RPMI8226 (cell line): ENCODE data around the gene CSNK1G1.
A peak's percentile ranks its signal among the peaks of the same experiment; 100 is the strongest.

Source experiments
- DNase-seq: peaks from one replicate; pipeline ENCODE4 v3.0.0-alpha.2; 2015

Gene CSNK1G1

DNA sequence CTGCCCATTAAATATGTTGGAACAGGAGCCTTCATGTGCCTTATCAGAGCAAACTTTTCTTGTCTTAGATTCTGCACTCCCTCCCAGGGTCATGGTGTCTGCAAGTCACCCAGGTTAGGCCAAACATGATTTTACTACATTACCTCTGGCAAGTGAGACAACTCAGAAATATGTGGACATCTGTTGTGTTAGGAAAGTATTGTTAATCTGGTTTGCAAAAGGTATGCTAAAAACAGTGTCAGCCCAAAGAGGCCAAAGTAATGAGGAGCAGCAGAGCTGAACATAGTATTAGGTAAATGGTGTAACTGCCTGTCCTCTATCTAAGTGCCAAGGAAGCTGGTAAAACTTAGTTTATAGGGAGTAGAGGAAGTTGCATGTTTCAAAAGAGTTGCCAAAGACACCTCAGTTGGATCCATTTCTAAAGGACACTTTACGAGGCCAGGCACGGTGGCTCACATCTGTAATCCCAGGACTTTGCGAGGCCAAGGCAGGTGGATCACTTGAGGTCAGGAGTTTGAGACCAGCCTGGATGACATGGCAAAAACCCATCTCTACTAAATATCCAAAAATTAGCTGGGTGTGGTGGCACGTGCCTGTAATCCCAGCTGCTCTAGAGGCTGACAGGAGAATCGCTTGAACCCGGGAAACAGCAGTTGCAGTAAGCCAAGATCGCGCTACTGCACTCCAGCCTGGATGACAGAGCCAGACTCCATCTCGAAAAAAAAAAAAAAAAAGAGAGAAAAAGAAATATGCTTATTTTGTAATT lies 170.6 kb downstream of the CSNK1G1 start:
- DNase-seq, result no peak

DNA sequence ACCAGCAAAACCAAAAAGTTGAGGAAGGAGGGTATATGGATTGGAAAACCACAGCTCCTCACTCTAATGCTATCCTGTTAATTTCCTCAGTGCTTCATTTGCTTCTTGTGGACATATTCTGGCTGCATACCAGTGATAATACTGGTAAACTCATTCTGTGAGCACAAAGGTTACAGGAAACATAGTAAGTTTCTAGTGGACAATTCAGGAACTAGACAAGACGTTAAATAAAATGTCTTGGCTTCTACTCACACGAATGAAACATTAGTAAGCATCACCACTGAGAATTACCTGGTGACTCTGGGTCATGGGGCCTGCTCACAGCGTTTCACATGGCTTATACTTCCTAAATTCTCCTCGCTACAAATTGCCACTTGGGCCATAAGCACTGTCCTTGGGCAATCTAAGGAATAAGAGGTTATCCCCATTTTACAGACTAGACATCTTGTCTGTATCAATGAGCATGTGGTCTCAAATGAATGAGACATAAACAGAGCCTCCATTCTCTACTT lies 173.1 kb downstream of the CSNK1G1 start:
- DNase-seq, result no peak

DNA sequence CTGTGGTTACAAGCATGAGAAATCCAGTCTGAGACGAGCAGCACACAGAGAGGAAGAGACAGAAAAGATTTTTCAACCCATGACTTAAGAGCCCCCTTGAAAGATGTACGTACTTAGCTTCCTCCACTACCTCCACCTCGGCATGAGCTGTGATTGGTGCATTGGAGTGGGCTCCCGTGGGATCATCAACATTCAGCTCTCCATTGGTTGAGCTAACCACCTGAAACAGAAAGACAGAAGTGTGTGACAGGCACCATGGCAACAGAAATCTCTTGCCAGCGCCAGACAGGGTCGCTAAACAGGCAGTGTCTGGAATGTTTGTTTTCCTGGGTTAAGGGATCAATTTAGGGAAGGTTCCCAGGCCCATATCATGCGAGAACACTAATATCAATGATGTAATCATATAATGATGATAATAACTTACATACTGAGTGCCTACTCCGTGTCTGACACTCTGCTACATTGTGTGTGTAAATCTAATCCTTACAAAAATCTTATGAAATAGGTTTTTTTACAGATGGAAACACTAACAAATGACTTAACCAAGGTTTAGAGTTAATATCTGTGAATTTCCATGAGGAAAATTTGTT lies 175.6 kb downstream of the CSNK1G1 start:
- no peak for DNase-seq

DNA sequence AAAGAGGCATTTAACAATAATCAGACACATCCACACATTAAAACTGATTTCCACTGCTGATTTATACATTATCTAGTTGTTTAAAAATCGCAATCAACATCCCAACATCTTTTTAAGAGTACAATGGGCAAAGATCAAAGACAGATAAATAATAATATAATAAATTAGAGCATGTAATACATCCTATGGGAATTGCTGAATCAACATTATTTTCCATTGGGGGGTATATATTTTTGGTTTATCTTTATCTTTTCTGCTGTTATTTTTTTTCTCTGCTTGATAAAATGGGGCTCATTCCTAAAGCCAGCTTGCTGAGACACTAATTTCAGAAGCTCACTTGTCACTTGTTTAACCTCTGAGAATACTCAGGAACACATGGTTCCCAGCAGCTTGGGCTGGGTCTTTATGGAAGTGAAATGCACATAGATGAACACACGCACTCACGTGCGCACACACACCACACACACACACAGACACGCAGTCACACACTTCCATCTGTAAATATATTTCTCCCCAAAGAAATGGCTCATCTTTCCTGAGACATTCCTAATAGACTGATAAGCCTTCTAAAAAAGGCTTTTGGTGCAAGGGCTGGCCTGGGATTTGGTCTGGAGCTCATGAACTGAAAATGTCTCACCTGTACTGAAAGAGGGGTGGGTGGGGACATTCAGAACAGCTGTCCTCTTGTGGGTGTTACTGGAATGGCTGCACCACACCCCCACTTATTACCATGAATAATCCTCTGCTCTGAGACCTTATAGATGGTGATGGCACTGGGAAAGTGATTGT lies 189.7 kb downstream of the CSNK1G1 start:
- DNase-seq, result no peak

DNA sequence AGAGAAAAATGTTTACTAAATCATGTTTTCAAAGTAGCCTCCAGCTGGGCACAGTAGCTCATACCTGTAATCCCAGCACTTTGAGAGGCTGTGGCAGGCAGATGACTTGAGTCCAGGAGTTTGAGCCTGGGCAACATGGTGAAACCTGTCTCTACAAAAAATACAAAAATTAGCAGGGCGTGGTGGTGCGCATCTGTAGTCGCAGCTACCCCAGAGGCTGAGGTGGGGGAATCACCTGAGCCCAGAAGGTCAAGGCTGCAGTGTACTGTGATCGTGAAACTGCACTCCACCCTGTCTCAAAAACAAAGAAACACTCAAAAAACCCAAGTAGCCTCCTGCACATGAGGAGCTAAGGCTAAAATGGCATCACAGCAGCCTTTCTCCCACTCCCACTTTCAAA lies 191.5 kb downstream of the CSNK1G1 start:
- DNase-seq, result no peak

DNA sequence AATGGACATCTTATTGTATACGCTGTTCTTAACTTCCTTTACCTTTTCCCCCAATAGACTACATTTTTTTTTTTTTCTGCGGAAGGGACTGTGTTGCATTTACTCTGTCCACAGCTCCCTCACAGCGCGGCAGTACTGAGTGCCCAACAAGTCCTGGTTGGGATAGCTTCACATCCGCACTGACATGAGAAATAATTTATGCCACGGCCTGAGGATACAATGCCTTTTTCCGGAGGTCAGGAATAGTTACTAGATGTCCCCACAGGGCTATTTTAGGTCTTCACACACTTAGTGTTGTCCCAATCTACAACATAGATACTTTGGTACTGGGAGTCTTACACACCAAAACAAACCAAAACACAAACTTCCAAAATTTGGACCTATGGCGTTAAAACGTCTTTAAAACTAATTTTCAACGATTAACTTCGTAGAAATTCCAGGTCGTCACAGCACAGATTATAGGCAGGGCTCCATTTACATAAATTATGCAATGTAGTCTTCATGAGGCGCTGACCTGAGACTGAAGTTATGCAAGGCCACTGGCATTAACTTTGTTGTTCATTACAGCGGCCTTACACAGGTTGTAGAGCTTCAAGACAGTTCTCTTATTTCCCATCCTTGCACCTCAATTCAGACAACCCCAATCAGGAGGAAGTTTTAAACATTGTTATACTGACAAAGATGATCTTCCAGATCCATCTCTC lies 192.2 kb downstream of the CSNK1G1 start:
- DNase-seq, result no peak

DNA sequence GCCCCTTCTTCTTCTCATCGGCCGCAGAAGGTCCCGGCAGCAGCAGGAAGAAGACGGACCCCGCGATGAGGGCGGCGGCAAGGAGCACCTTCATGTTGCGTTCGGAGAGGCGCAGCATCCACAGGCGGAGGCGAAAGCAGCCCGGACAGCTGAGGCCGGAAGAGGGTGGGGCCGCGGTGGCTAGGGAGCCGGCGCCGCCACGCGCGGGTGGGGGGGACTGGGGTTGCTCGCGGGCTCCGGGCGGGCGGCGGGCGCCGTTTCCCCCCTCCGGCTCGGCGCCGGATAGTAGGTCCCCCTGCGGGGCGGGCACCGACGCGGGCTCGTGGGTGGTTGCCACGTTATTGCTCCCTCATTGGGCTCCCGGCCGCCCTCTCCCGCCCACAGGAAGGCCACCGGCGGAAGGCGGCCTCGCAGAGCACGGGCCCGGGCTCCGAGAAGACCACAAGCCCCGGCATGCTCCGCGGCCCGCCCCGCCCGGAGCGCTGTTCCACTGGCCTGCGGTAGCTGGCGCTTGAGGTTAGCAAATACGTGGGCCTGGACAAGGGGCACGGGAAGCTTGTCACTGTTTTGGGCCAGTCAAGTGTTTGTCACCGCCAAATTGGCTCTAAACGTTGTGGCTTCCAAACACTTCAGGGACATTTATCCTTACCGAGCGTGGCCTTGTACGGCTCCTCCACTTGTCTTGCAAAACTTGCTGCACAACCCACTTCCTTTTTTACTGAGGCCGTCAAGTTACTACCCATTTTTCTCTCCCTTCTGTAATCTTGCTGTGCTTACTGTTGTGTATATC lies 192.9 kb downstream of the CSNK1G1 start, which contains the start of gene PPIB:
Gene PPIB (minus strand): TSS at position 154 of the 790 bp plus-strand sequence. CDS start 36 bp downstream, at position 118.
- peak; percentile 100 for DNase-seq

DNA sequence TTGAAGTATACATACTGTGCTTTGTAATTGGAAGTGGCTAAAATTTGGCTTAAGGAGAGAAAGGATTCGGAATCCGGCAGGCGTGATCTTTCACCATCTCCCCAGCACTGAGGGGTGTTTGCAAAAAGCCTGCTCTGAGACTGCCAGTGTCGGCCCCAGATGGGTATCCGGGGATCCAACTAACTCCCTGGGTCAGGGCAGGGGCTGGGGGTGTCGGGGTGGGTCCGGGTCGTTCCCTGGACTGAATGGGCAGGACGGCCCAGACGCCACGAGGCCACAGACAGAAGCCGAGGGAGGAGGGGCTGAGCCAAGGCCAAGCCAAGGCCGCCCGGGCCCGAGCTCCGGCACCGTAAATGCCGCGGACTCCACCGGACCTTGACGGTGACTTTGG lies 193.5 kb downstream of the CSNK1G1 start:
- no peak for DNase-seq

DNA sequence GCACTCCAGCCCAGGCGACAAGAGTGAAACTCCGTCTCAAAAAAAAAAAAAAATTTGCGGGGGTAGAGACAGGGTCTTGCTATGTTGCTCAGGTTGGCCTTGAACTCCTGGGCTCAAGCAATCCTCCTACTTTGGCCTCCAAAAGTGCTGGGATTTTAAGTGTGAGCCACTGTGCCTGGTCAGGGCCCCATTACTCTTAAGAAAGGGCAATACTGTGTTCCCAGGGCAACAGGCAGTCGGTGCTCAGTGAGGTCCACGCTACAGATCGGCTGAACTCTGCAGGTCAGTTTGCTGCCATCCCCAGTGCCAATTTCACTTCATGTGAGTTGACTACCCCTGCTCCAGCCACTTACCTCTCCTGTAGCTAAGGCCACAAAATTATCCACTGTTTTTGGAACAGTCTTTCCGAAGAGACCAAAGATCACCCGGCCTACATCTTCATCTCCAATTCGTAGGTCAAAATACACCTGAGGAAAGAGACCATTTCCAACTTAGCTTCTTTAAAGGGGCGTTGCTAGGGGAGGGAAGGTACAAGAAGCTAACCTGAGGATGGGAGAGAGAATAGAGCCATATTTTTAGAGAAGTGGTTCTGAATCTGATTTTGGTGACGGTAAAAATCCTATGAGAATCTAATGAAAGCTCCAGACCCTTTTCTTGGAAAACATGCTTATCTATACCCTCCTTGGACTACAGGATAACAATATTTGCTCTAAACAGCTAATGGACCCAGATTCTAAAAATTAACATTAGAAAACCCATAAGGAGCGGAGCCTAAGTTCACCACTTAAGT lies 194.1 kb downstream of the CSNK1G1 start:
- peak; percentile 42 for DNase-seq

DNA sequence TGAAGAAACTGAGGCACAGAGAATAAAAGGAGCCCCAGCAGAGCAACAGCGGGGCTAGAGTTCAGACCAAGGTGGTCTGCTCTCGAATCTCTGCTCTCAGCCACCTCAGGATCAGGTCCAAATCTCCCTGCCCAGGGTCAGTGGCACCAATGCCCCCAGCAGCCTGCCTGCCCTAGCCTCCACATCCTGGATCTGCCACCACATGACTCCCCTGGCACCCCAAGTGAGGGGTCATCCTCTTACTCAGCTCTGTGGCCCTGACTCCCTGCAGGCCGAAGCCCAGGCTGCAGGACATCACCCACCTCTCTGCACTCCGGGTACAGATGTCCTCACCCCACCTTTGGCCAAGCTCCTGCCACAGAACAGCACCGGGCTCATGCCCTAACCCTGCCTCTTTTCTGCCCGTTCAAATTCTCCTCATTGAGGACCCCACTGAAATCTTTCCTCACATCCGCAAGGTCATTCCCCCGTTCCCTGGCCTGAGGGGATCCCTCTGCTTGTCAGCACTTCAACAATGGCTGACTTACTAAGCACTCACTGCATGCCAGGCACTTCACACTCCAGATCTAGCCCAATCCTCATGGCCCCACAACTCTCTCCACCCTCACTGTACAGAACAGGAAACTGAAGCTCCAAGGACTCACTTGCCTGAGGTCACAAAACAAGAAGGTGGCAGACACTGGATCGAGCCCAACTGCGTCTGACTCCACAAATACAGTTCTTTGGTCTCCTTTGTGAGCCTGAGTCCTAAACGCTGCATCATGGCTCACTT lies 197.4 kb downstream of the CSNK1G1 start:
- DNase-seq, result no peak

DNA sequence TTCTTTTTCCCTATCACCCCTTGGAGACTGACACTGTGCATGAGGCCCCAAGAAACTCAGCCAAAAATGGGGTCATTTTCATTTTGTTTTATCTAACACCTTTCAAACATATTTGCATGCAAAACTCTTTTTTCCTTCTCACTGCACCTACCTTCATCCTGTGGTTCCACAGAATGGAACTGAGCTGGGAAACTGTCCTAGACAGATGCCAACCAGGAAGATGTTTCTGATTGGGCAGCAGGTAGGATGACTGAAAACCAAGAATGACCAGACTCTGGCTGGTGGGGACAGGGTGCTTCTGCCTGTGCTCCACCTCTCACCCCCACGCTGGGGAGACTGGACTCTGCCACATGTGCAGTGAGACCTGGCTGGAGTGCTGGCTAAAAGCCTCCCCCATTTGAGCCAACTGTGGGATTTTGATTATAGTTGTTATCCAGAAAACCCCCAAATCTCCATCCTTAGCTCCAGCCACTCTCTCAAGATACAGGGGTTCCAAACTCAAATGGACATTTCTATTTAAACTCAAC lies 198.3 kb downstream of the CSNK1G1 start:
- no peak for DNase-seq

DNA sequence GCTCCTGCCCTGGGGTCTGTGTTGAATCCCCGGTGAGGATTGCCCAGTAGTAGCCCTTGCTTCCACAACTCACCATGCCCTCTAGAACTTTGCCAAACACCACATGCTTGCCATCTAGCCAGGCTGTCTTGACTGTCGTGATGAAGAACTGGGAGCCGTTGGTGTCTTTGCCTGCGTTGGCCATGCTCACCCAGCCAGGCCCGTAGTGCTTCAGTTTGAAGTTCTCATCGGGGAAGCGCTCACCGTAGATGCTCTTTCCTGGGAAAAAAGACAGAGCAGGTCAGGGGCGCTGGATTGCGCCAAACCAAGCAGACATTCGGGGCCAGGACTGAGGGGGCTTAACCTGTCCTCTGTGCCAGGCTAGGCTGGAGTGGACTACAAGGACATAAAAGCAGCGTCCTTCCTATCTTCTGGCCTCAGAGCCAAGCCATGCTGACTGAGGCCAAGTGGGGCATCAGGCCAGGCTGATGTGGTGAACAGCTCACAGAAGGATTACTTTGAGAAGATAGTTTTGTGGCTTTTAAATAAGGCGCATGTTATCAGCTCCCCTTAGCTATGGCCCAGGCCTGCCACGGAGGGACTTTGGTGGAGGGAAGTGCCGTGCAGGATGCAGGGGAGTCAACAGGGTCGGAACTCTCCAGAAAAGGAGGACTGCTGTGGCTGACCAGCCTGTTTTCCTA lies 199.2 kb downstream of the CSNK1G1 start:
- no peak for DNase-seq

DNA sequence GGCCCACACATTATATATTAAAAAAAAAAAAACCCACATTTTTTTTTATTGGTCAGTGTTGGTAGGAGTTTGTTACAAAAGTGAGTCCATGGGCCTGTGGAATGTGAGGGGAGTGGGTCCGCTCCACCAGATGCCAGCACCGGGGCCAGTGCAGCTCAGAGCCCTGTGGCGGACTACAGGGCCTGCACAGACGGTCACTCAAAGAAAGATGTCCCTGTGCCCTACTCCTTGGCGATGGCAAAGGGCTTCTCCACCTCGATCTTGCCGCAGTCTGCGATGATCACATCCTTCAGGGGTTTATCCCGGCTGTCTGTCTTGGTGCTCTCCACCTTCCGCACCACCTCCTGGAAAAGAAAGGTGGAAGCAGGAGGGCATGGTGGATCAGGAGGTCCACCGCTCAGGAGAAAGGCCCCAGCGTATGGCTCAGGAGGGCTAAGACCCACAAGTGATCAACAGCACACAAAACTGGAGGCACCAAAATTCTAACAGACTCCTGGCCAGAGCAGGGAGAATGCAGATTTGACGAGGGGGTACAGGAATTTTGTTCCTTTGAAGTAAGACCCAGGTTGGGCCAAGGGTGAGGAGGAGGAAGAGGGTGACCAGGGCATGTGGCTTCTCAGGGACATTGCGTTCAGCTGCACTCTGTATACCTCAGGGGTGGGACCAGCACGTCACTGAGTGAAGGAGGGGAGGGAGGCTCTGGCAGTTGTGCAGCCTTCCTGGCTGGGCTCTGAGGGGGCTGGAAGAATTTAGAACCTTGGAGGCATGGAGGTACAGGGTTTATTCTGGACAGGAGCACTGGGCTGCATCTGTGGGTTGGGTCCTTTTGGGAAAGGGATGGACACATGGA lies 199.9 kb downstream of the CSNK1G1 start:
- no peak for DNase-seq

DNA sequence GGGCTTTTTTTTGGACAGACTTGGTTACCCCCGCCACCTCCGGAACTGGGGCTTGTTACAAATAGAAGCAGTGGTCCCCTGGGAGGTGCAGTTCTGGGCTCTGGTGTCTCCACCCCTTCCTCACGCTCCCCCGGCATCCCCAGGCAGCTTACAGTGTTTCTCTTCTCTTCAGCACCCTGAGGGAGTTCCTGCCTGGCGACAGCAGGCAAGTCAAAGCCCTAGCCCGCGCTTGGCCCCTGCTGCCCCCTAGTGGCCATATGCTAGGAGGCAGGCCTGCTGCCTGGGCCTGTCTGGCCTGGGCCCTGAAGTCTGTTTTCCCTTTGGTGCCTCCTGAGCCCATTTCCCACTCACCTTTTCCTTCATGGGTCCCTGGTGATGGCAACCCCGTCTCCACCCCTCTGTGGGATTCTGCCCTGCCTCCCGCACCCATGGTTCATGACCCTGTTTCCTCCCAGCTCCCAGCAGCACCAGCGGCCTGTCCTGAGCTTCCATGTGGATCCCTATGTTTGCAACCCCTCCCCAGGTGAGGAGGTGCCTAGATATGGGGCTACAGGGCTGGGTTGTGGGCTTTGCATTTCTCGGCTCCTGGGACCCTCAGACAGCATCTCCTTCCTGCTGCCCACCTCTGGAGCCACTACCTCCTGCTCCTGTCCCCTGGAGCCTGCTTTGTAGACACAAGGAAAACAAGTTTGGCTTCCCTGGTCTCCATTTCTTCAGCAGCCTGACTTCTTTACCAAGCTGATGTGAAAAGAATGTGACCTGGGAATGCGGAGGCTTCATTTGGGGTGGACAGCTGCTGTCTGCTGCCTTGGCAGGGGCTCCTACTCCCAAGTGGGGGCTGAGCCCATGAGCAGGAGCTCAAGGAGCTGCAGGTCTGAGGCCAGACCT lies 202.2 kb downstream of the CSNK1G1 start:
- peak; percentile 96 for DNase-seq

DNA sequence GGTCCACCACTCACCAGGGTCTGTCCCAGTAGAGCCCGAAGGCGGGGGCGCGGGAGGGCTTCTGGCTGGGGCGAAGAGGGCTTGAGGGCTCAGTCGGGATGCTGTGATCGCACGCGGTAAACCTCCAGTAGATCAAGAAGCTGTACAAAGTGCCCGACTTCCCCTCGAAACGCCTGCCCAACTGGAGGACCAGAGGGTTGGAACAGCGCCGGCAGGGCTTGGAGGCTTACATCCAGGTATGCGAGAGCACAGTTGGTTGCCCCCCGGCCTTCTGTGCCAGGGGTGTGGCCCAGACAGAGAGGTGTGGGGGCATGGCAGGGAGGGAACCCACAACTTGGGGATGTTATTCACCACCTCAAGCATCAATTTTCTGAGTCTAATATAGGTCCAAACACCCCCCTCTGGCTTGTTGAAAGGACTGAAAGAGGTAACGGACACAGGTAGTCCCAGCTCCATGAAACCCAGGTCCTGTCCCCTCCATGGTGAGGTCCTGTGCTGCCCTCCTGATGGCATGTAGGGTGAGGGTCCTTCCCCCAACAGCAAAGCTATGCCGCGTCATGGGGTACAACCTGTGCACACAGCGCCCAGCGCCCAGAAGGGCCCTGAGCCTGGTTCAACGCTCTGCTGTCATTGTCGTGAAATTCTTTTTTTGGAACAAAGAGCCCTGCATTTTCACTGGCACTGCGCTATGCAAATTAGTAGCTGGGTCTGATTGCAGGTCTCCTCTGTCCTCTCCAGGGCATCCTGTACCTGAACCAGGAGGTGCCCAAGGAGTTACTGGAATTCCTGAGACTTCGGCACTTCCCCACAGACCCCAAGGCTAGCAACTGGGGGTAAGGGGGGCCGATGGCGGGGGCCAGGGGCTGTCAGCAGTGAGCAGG lies 203.2 kb downstream of the CSNK1G1 start:
- peak; percentile 62 for DNase-seq

DNA sequence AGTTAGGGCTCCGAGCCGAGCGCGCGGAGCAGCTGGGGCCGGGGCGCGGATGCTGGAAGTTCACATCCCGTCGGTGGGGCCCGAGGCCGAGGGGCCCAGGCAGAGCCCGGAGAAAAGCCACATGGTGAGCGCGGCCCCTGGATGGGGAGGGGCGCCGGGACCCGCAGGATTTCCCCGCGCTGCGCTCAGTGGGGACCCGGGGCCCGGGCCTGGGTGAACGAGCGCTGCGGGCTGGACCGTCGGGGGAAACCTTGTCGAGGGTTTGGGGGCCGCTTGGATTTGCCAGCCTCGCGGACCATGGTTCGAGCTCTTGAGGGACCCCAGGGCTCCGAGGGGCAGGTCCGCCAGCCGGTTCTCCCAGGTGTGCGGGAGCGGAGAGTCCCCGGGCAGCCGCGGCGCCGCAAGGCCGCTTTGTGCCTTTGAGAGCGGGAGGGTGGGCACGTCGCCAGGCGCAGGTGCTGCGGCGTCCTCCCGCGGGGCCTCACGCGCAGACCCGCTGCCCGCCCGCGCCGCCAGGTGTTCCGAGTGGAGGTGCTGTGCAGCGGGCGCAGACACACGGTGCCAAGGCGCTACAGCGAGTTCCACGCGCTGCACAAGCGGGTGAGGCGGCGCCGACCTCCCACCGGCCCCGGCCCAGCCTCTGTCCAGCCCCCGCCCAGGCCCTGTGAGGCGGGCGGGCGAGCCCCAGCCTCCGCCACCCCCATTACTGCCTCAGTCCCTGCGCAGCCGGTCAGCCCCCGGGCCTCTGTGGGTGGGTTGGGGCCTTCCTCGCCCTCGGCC lies 204.1 kb downstream of the CSNK1G1 start, which contains the start of gene SNX22:
Gene SNX22 (plus strand): TSS at position 5 of the 780 bp plus-strand sequence. CDS start 45 bp downstream, at position 50.
- peak; percentile 84 for DNase-seq
